Measurements from ENCODE around the gene WWC2.
A peak's percentile ranks its signal among the peaks of the same experiment; 100 is the strongest.

Gene WWC2

DNA sequence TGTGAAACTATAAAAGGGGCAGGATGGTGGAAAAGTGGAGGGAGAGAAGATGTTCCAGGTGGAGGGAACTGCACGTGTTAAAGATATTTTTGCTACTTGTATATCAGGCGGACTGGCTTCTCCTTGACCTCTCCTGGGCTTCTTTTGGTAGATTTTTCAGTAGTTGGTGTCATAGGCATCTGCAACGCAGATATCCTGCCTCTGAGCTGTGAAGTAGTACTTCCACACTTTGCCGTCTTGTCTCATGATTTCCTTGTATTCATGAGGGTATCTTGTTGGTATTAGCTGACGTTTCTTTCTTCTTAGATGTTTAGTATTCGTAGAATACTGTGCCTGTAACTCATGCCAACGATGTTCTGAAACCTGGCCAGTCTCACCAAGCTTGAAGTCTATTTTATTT lies 81.0 kb downstream of the WWC2 start:
- Histone ChIP-seq H3K14ac (ENCODE audit: low read length in 2 of 2) (no peak overlapping the region), H3K4me2 (ENCODE audit: low read length, poor library complexity, severe bottlenecking) (no peak overlapping the region), H3K9me3 (ENCODE audit: control insufficient read depth, low read length) (no peaks in the 10 kb centered on the region), H2BK12ac (ENCODE audit: low read length in 2 of 2) (no peak overlapping the region), H3K23ac (ENCODE audit: low read length in 2 of 2) (no peak overlapping the region), H3K18ac (ENCODE audit: low read depth in 1 of 2, low read length in 2 of 2) (no peak overlapping the region), H3K4me3 (ENCODE audit: insufficient read depth in 1 of 2, low read depth in 1 of 2, low read length in 2 of 2) (no peak overlapping the region), H3K4ac (ENCODE audit: low read depth in 1 of 2, low read length in 2 of 2) (no peak overlapping the region), H3K27ac (ENCODE audit: low read length, poor library complexity, severe bottlenecking) (no peak overlapping the region), H2AFZ (ENCODE audit: low read depth, low read length) (no peak overlapping the region), H2BK5ac (ENCODE audit: low read depth, low read length, poor library complexity, severe bottlenecking) (no peak overlapping the region), H3K9ac (ENCODE audit: low read length) (no peak overlapping the region), H2BK15ac (ENCODE audit: low read depth, poor library complexity, severe bottlenecking) (no peak overlapping the region), H3K79me1 (replicated peaks; ENCODE audit: low read length, poor library complexity, severe bottlenecking) (peaks cover 9% of the 10 kb centered on the region), H4K91ac (ENCODE audit: low read length) (no peak overlapping the region), H3K4me1 (ENCODE audit: control insufficient read depth, insufficient read depth, low read depth, low read length) (peaks cover 13% of the 10 kb centered on the region), H3K36me3 (ENCODE audit: control insufficient read depth in 1 of 2, insufficient read depth in 2 of 2, low read depth in 1 of 2, low read length in 2 of 2) (no peaks in the 10 kb centered on the region), H4K8ac (ENCODE audit: low read length) (no peak overlapping the region), H2AK5ac (ENCODE audit: low read length, severe bottlenecking) (no peak overlapping the region), H2BK120ac (ENCODE audit: low read depth, low read length) (no peak overlapping the region), H3K27me3 (ENCODE audit: control insufficient read depth in 1 of 2, insufficient read depth in 1 of 2, low read length in 2 of 2) (no peaks in the 10 kb centered on the region)
- no peak for DNase-seq
- WGBS: 81% methylated on average over 5 of the region's 7 CpGs

DNA sequence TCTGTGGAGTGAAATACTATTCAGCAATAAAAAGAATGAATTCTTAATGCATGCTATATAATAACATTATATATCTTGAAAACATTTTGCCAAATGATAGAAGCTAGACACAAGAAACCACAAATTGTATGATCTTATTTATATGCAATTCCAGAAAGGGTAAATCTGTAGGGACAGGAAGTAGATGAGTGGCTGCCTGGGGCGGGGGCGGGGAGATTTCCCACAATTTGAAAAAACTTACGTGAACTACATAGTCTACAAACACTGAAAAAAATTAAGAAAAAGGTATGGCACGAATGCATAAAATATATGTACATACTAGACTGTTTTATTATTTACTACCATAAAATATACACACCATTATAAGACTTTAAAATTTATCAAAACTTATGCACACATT lies 81.6 kb downstream of the WWC2 start:
- H4K91ac ChIP-seq (ENCODE audit: low read length): no peak overlapping the region
- H3K4me1 ChIP-seq (ENCODE audit: control insufficient read depth, insufficient read depth, low read depth, low read length): peaks cover 11% of the 10 kb centered on the region
- H3K23ac ChIP-seq (ENCODE audit: low read length in 2 of 2): no peak overlapping the region
- H2AK5ac ChIP-seq (ENCODE audit: low read length, severe bottlenecking): no peak overlapping the region
- H3K4ac ChIP-seq (ENCODE audit: low read depth in 1 of 2, low read length in 2 of 2): no peak overlapping the region
- H3K27me3 ChIP-seq (ENCODE audit: control insufficient read depth in 1 of 2, insufficient read depth in 1 of 2, low read length in 2 of 2): no peaks in the 10 kb centered on the region
- no peak overlapping the region for H3K18ac ChIP-seq (ENCODE audit: low read depth in 1 of 2, low read length in 2 of 2)
- no peak overlapping the region for H2BK5ac ChIP-seq (ENCODE audit: low read depth, low read length, poor library complexity, severe bottlenecking)
- H2BK120ac ChIP-seq (ENCODE audit: low read depth, low read length): no peak overlapping the region
- H3K9ac ChIP-seq (ENCODE audit: low read length): no peak overlapping the region
- no peak overlapping the region for H2AFZ ChIP-seq (ENCODE audit: low read depth, low read length)
- H2BK12ac ChIP-seq (ENCODE audit: low read length in 2 of 2): no peak overlapping the region
- no peak overlapping the region for H2BK15ac ChIP-seq (ENCODE audit: low read depth, poor library complexity, severe bottlenecking)
- no peaks in the 10 kb centered on the region for H3K36me3 ChIP-seq (ENCODE audit: control insufficient read depth in 1 of 2, insufficient read depth in 2 of 2, low read depth in 1 of 2, low read length in 2 of 2)
- H3K4me3 ChIP-seq (ENCODE audit: insufficient read depth in 1 of 2, low read depth in 1 of 2, low read length in 2 of 2): no peak overlapping the region
- no peak overlapping the region for H4K8ac ChIP-seq (ENCODE audit: low read length)
- peaks cover 9% of the 10 kb centered on the region for H3K79me1 ChIP-seq (replicated peaks; ENCODE audit: low read length, poor library complexity, severe bottlenecking)
- H3K14ac ChIP-seq (ENCODE audit: low read length in 2 of 2): no peak overlapping the region
- no peak overlapping the region for H3K27ac ChIP-seq (ENCODE audit: low read length, poor library complexity, severe bottlenecking)
- H3K9me3 ChIP-seq (ENCODE audit: control insufficient read depth, low read length): no peaks in the 10 kb centered on the region
- no CpG with 5 or more reads among the region's 4 CpGs for WGBS
- no peak for DNase-seq
- no peak overlapping the region for H3K4me2 ChIP-seq (ENCODE audit: low read length, poor library complexity, severe bottlenecking)

DNA sequence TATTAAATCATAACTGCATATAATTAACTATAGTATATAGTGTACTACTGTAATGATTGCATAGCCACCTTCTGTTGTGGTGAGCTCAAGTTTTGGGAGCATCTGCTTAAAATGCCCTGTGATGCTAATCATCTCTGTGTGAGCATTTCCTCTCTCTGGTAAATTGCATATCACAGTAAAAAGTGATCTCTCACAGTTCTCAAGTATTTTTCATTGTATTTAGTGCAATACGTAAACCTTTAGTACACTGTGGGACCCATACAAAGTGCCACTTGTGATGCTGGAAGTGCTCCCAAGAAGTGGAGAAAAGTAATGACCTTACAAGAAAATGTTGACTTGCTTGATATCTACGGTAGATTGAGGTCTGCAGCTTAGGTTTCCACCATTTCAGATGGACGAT lies 82.0 kb downstream of the WWC2 start:
- Histone ChIP-seq H3K18ac (ENCODE audit: low read depth in 1 of 2, low read length in 2 of 2) (no peak overlapping the region), H3K36me3 (ENCODE audit: control insufficient read depth in 1 of 2, insufficient read depth in 2 of 2, low read depth in 1 of 2, low read length in 2 of 2) (no peaks in the 10 kb centered on the region), H3K9me3 (ENCODE audit: control insufficient read depth, low read length) (no peaks in the 10 kb centered on the region), H3K4me3 (ENCODE audit: insufficient read depth in 1 of 2, low read depth in 1 of 2, low read length in 2 of 2) (no peak overlapping the region), H3K9ac (ENCODE audit: low read length) (no peak overlapping the region), H3K27ac (ENCODE audit: low read length, poor library complexity, severe bottlenecking) (no peak overlapping the region), H3K27me3 (ENCODE audit: control insufficient read depth in 1 of 2, insufficient read depth in 1 of 2, low read length in 2 of 2) (no peaks in the 10 kb centered on the region), H3K4ac (ENCODE audit: low read depth in 1 of 2, low read length in 2 of 2) (no peak overlapping the region), H4K8ac (ENCODE audit: low read length) (no peak overlapping the region), H2AK5ac (ENCODE audit: low read length, severe bottlenecking) (no peak overlapping the region), H3K4me1 (ENCODE audit: control insufficient read depth, insufficient read depth, low read depth, low read length) (peaks cover 11% of the 10 kb centered on the region), H3K4me2 (ENCODE audit: low read length, poor library complexity, severe bottlenecking) (no peak overlapping the region), H2AFZ (ENCODE audit: low read depth, low read length) (no peak overlapping the region), H2BK12ac (ENCODE audit: low read length in 2 of 2) (no peak overlapping the region), H3K23ac (ENCODE audit: low read length in 2 of 2) (no peak overlapping the region), H2BK5ac (ENCODE audit: low read depth, low read length, poor library complexity, severe bottlenecking) (no peak overlapping the region), H4K91ac (ENCODE audit: low read length) (no peak overlapping the region), H2BK120ac (ENCODE audit: low read depth, low read length) (no peak overlapping the region), H2BK15ac (ENCODE audit: low read depth, poor library complexity, severe bottlenecking) (no peak overlapping the region), H3K14ac (ENCODE audit: low read length in 2 of 2) (no peak overlapping the region), H3K79me1 (replicated peaks; ENCODE audit: low read length, poor library complexity, severe bottlenecking) (peaks cover 9% of the 10 kb centered on the region)
- DNase-seq: no peak
- 100% methylated on average over 1 of the region's 3 CpGs for WGBS

DNA sequence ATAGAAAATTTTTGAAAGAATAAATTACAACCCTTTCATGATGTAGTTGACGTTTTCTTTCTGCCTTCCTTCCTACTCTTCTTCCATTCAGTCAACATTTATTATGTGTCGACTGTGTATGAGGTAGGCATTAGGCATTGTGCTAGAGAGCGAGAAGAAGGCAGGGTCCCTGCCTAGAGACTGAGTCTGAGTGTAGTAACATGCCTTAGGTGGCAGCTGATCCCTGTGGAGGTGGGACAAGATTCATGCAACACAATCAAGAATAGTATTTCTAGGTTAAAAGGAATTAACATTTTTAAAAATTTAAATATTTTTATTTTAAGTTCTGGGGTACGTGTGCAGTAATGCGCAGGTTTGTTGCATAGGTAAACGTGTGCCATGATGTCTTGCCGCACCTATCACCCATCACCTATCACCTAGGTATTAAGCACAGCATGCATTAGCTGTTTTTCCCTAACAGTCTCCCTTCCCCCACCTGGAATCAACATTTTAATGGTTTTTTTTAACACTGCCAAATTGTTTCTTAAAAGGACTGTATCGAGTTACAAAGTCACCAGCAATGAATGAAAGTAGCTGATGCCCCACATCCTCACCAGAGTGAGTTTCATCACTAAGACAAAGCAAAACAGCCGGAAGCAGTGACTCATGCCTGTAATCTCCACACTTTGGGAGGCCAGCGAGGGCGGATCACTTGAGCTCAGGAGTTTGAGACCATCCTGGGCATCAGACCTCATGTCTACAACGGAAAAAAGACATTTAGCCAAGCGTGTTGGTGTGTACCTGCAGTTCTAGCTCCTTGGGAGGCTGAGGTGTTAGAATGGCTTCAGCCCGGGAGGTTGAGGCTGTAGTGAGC lies 84.0 kb downstream of the WWC2 start:
- peak overlapping the region in 1 of 2 experiments; percentile 46 for H3K18ac ChIP-seq (ENCODE audit: low read depth in 1 of 2, low read length in 2 of 2)
- WGBS: 11% methylated on average over 13 of the region's 14 CpGs
- peaks cover 8% of the 10 kb centered on the region for H3K4me1 ChIP-seq (ENCODE audit: control insufficient read depth, insufficient read depth, low read depth, low read length)
- H3K4me2 ChIP-seq (ENCODE audit: low read length, poor library complexity, severe bottlenecking): peak overlapping the region; percentile 39
- no peak overlapping the region for H3K9ac ChIP-seq (ENCODE audit: low read length)
- H3K79me1 ChIP-seq (replicated peaks; ENCODE audit: low read length, poor library complexity, severe bottlenecking): peaks cover 19% of the 10 kb centered on the region
- H3K36me3 ChIP-seq (ENCODE audit: control insufficient read depth in 1 of 2, insufficient read depth in 2 of 2, low read depth in 1 of 2, low read length in 2 of 2): no peaks in the 10 kb centered on the region
- H3K14ac ChIP-seq (ENCODE audit: low read length in 2 of 2): no peak overlapping the region
- peak overlapping the region; percentile 33 for H2AK5ac ChIP-seq (ENCODE audit: low read length, severe bottlenecking)
- peak overlapping the region; percentile 78 for H3K27ac ChIP-seq (ENCODE audit: low read length, poor library complexity, severe bottlenecking)
- H3K4me3 ChIP-seq (ENCODE audit: insufficient read depth in 1 of 2, low read depth in 1 of 2, low read length in 2 of 2): no peak overlapping the region
- H2BK5ac ChIP-seq (ENCODE audit: low read depth, low read length, poor library complexity, severe bottlenecking): no peak overlapping the region
- H4K8ac ChIP-seq (ENCODE audit: low read length): no peak overlapping the region
- DNase-seq: peak; percentile 92
- no peak overlapping the region for H4K91ac ChIP-seq (ENCODE audit: low read length)
- H2BK120ac ChIP-seq (ENCODE audit: low read depth, low read length): no peak overlapping the region
- H3K4ac ChIP-seq (ENCODE audit: low read depth in 1 of 2, low read length in 2 of 2): no peak overlapping the region
- H3K9me3 ChIP-seq (ENCODE audit: control insufficient read depth, low read length): no peaks in the 10 kb centered on the region
- H2AFZ ChIP-seq (ENCODE audit: low read depth, low read length): no peak overlapping the region
- H2BK15ac ChIP-seq (ENCODE audit: low read depth, poor library complexity, severe bottlenecking): no peak overlapping the region
- no peaks in the 10 kb centered on the region for H3K27me3 ChIP-seq (ENCODE audit: control insufficient read depth in 1 of 2, insufficient read depth in 1 of 2, low read length in 2 of 2)
- no peak overlapping the region for H3K23ac ChIP-seq (ENCODE audit: low read length in 2 of 2)
- H2BK12ac ChIP-seq (ENCODE audit: low read length in 2 of 2): peak overlapping the region in 1 of 2 experiments; percentile 49

All from mesenchymal stem cell (in vitro differentiated cells and primary cell).